Measurements from ENCODE around the gene RUNX3.

RUNX3 gene

DNA sequence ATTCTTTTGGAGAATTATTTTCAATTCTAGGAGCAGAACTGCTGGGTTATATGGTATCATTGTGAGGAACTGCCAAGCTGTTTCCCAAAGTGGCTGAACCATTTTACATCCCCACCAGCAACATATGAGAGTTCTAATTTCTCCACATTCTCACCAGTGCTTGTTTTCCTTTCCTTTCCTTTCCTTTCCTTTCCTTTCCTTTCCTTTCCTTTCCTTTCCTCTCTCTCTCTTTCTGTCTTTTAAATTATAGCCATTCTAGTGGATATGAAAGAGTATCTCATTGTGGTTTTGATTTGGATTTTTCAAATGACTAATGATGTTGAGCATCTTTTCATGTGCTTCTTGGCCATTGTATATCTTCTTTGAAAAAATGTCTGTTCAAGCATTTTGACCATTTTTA lies 45.3 kb downstream of the RUNX3 start:
- ChIA-PET POLR2A (no interaction called here), CTCF (interaction anchor here (0.7 to 1.7 kb wide), 2 partner anchors 12 to 37 kb away, joined by 3 to 4 read pairs; no protein-coding TSS in a partner anchor)
- no peaks in the 10 kb centered on the region for H3K4me1 ChIP-seq (ENCODE audit: control insufficient read depth, insufficient read depth, low read length)
- H3K27ac ChIP-seq (ENCODE audit: extremely low read depth, low read depth, low read length) = no peak overlapping the region
- TF ChIP-seq PRDM1 (tag by site-specific recombination; IDR thresholded peaks at IDR 0.05) (peak; percentile 97), TCF7L2 (IDR thresholded peaks at IDR 0.05; ENCODE audit: borderline replicate concordance, low read depth, low read length) (no peak)
- H3K4me3 ChIP-seq (ENCODE audit: low read depth, low read length) = no peak overlapping the region
- no peaks in the 10 kb centered on the region for H3K36me3 ChIP-seq (ENCODE audit: control insufficient read depth in 2 of 2, insufficient read depth in 1 of 2, low read length in 2 of 2)
- H3K9me3 ChIP-seq (ENCODE audit: control insufficient read depth, insufficient read depth, low read depth, low read length) = no peaks in the 10 kb centered on the region; the same call in 1 of the 2 replicates

DNA sequence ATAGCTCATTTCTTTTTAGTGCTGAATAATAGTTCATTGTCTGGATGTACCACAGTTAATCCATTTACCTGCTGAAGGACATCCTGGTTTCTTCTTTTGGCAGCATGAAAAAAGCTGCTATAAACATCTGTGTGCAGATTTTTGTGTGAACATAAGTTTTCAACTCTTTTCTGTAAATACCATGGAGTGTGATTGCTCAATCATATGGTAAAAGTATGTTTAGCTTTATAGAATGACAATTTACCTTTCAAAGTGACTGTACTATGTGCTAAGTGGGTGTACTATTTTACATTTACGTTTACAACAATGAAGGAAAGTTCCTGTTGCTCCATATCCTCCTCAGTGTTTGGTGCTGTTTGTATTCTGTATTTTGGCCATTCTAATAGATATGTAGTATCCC lies 49.0 kb downstream of the RUNX3 start:
- H3K4me3 ChIP-seq (ENCODE audit: low read depth, low read length) = no peak overlapping the region
- no peaks in the 10 kb centered on the region; the same call in 1 of the 2 replicates for H3K9me3 ChIP-seq (ENCODE audit: control insufficient read depth, insufficient read depth, low read depth, low read length)
- CTCF ChIA-PET = interaction anchor here (1.8 to 3.2 kb wide), 2 partner anchors 18 to 324 kb away, joined by 6 to 10 read pairs; no protein-coding TSS in a partner anchor
- POLR2A ChIA-PET = no interaction called here
- H3K36me3 ChIP-seq (ENCODE audit: control insufficient read depth in 2 of 2, insufficient read depth in 1 of 2, low read length in 2 of 2) = no peaks in the 10 kb centered on the region
- no peak overlapping the region for H3K27ac ChIP-seq (ENCODE audit: extremely low read depth, low read depth, low read length)
- TF ChIP-seq ZNF23 (tag by site-specific recombination; IDR thresholded peaks at IDR 0.05; ENCODE audit: borderline replicate concordance) (no peak), GLIS2 (tag by site-specific recombination; IDR thresholded peaks at IDR 0.05) (no peak), ZNF366 (tag by site-specific recombination; conservative IDR thresholded peaks at IDR 0.05) (no peak), ZNF311 (tag by site-specific recombination; IDR thresholded peaks at IDR 0.05; ENCODE audit: borderline replicate concordance) (no peak), ZSCAN23 (tag by site-specific recombination; IDR thresholded peaks at IDR 0.05) (no peak), IKZF3 (tag by site-specific recombination; IDR thresholded peaks at IDR 0.05) (no peak), ZNF571 (tag by site-specific recombination; IDR thresholded peaks at IDR 0.05) (no peak), ZNF169 (tag by site-specific recombination; IDR thresholded peaks at IDR 0.05) (no peak), WT1 (tag by site-specific recombination; IDR thresholded peaks at IDR 0.05) (no peak), ZNF138 (tag by site-specific recombination; IDR thresholded peaks at IDR 0.05; ENCODE audit: borderline replicate concordance) (no peak)
- TF ChIP-seq, protein P1, sequence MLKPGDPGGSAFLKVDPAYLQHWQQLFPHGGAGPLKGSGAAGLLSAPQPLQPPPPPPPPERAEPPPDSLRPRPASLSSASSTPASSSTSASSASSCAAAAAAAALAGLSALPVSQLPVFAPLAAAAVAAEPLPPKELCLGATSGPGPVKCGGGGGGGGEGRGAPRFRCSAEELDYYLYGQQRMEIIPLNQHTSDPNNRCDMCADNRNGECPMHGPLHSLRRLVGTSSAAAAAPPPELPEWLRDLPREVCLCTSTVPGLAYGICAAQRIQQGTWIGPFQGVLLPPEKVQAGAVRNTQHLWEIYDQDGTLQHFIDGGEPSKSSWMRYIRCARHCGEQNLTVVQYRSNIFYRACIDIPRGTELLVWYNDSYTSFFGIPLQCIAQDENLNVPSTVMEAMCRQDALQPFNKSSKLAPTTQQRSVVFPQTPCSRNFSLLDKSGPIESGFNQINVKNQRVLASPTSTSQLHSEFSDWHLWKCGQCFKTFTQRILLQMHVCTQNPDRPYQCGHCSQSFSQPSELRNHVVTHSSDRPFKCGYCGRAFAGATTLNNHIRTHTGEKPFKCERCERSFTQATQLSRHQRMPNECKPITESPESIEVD (tag by site-specific recombination; IDR thresholded peaks at IDR 0.05) = no peak
- TF ChIP-seq, protein P2, sequence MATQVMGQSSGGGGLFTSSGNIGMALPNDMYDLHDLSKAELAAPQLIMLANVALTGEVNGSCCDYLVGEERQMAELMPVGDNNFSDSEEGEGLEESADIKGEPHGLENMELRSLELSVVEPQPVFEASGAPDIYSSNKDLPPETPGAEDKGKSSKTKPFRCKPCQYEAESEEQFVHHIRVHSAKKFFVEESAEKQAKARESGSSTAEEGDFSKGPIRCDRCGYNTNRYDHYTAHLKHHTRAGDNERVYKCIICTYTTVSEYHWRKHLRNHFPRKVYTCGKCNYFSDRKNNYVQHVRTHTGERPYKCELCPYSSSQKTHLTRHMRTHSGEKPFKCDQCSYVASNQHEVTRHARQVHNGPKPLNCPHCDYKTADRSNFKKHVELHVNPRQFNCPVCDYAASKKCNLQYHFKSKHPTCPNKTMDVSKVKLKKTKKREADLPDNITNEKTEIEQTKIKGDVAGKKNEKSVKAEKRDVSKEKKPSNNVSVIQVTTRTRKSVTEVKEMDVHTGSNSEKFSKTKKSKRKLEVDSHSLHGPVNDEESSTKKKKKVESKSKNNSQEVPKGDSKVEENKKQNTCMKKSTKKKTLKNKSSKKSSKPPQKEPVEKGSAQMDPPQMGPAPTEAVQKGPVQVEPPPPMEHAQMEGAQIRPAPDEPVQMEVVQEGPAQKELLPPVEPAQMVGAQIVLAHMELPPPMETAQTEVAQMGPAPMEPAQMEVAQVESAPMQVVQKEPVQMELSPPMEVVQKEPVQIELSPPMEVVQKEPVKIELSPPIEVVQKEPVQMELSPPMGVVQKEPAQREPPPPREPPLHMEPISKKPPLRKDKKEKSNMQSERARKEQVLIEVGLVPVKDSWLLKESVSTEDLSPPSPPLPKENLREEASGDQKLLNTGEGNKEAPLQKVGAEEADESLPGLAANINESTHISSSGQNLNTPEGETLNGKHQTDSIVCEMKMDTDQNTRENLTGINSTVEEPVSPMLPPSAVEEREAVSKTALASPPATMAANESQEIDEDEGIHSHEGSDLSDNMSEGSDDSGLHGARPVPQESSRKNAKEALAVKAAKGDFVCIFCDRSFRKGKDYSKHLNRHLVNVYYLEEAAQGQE (tag by site-specific recombination; IDR thresholded peaks at IDR 0.05) = no peak
- no peaks in the 10 kb centered on the region for H3K4me1 ChIP-seq (ENCODE audit: control insufficient read depth, insufficient read depth, low read length)

GRCh38 chr1:24878775-24879742 lies 51.0 kb downstream of the RUNX3 start:
- Histone ChIP-seq H3K4me3 (ENCODE audit: low read depth, low read length) (no peak overlapping the region), H3K4me1 (ENCODE audit: control insufficient read depth, insufficient read depth, low read length) (no peaks in the 10 kb centered on the region), H3K9me3 (ENCODE audit: control insufficient read depth, insufficient read depth, low read depth, low read length) (no peaks in the 10 kb centered on the region; the same call in 1 of the 2 replicates), H3K27ac (ENCODE audit: extremely low read depth, low read depth, low read length) (no peak overlapping the region), H3K36me3 (ENCODE audit: control insufficient read depth in 2 of 2, insufficient read depth in 1 of 2, low read length in 2 of 2) (no peaks in the 10 kb centered on the region)
- CTCF ChIA-PET = interaction anchor here (0.6 to 3.2 kb wide), 7 partner anchors 20 to 919 kb away, joined by 3 to 10 read pairs (median 3); no protein-coding TSS in a partner anchor
- POLR2A ChIA-PET = no interaction called here
- no peak for TF ChIP-seq HIC1 (tag by site-specific recombination; IDR thresholded peaks at IDR 0.05)
- TF ChIP-seq ZNF426 (tag by site-specific recombination; IDR thresholded peaks at IDR 0.05) = no peak
- TF ChIP-seq GLIS1 (tag by site-specific recombination; IDR thresholded peaks at IDR 0.05) = no peak
- TF ChIP-seq ZEB2 (tag by site-specific recombination; IDR thresholded peaks at IDR 0.05) = no peak
- TF ChIP-seq PRDM1 (tag by site-specific recombination; IDR thresholded peaks at IDR 0.05) = no peak
- TF ChIP-seq ZNF529 (tag by site-specific recombination; IDR thresholded peaks at IDR 0.05; ENCODE audit: insufficient replicate concordance) = no peak
- no peak for TF ChIP-seq ZSCAN16 (tag by site-specific recombination; IDR thresholded peaks at IDR 0.05)
- TF ChIP-seq KLF7 (tag by site-specific recombination; IDR thresholded peaks at IDR 0.05; ENCODE audit: borderline replicate concordance) = no peak
- TF ChIP-seq ZNF433 (tag by site-specific recombination; IDR thresholded peaks at IDR 0.05; ENCODE audit: low read depth) = no peak
- no peak for TF ChIP-seq ZNF292 (tag by site-specific recombination; IDR thresholded peaks at IDR 0.05; ENCODE audit: borderline replicate concordance, low read depth)

Data from HEK293 (cell line).